Measurements from ENCODE around the gene ESPN.
A peak's percentile ranks its signal among the peaks of the same experiment; 100 is the strongest.

The ESPN gene

GRCh38 chr1:6483761-6484117, 59.2 kb downstream of the ESPN start:
- no peak overlapping the region for H3K4me2 ChIP-seq (ENCODE audit: low read length)
- no peaks in the 10 kb centered on the region for H3K4me1 ChIP-seq
- H3K27ac ChIP-seq = no peak overlapping the region
- peaks cover 6% of the 10 kb centered on the region for H3K27me3 ChIP-seq (ENCODE audit: control insufficient read depth, insufficient read depth, low read length)
- H3K9ac ChIP-seq = no peak overlapping the region
- no peak for TF ChIP-seq CTCF (IDR thresholded peaks at IDR 0.05)
- H3K79me2 ChIP-seq = no peaks in the 10 kb centered on the region
- H2AFZ ChIP-seq = no peak overlapping the region
- H3K9me3 ChIP-seq (ENCODE audit: control insufficient read depth, low read length) = no peaks in the 10 kb centered on the region
- no peaks in the 10 kb centered on the region for H3K36me3 ChIP-seq (ENCODE audit: control insufficient read depth, insufficient read depth, low read length)
- no peak overlapping the region for H3K4me3 ChIP-seq (ENCODE audit: low read depth, low read length)

- no peaks in the 10 kb centered on the region for H3K36me3 ChIP-seq (ENCODE audit: control insufficient read depth, insufficient read depth, low read length)
- no peak overlapping the region for H3K4me3 ChIP-seq (ENCODE audit: low read depth, low read length)
- H3K4me2 ChIP-seq (ENCODE audit: low read length) = no peak overlapping the region
- H3K9ac ChIP-seq = no peak overlapping the region
- H3K79me2 ChIP-seq = no peaks in the 10 kb centered on the region
- TF ChIP-seq CTCF (IDR thresholded peaks at IDR 0.05) = no peak
- no peaks in the 10 kb centered on the region for H3K4me1 ChIP-seq
- H3K27ac ChIP-seq = no peak overlapping the region
- no peaks in the 10 kb centered on the region for H3K9me3 ChIP-seq (ENCODE audit: control insufficient read depth, low read length)
- no peak overlapping the region for H2AFZ ChIP-seq
- H3K27me3 ChIP-seq (ENCODE audit: control insufficient read depth, insufficient read depth, low read length) = peaks cover 6% of the 10 kb centered on the region
Observed at GRCh38 chr1:6484826-6485167, 60.2 kb downstream of the ESPN start.

- H3K27ac ChIP-seq = no peak overlapping the region
- H2AFZ ChIP-seq = peak overlapping the region; percentile 50
- no peaks in the 10 kb centered on the region for H3K79me2 ChIP-seq
- H3K9ac ChIP-seq = no peak overlapping the region
- no peak overlapping the region for H3K4me3 ChIP-seq (ENCODE audit: low read depth, low read length)
- no peak for TF ChIP-seq CTCF (IDR thresholded peaks at IDR 0.05)
- H3K36me3 ChIP-seq (ENCODE audit: control insufficient read depth, insufficient read depth, low read length) = no peaks in the 10 kb centered on the region
- peaks cover 6% of the 10 kb centered on the region for H3K27me3 ChIP-seq (ENCODE audit: control insufficient read depth, insufficient read depth, low read length)
- no peaks in the 10 kb centered on the region for H3K9me3 ChIP-seq (ENCODE audit: control insufficient read depth, low read length)
- no peaks in the 10 kb centered on the region for H3K4me1 ChIP-seq
- peak overlapping the region; percentile 17 for H3K4me2 ChIP-seq (ENCODE audit: low read length)
Observed at GRCh38 chr1:6485168-6486101, 60.9 kb downstream of the ESPN start.

- no peaks in the 10 kb centered on the region for H3K9me3 ChIP-seq (ENCODE audit: control insufficient read depth, low read length)
- H3K36me3 ChIP-seq (ENCODE audit: control insufficient read depth, insufficient read depth, low read length) = no peaks in the 10 kb centered on the region
- H3K4me2 ChIP-seq (ENCODE audit: low read length) = no peak overlapping the region
- peak; percentile 70 for TF ChIP-seq CTCF (IDR thresholded peaks at IDR 0.05)
- H3K4me1 ChIP-seq = no peaks in the 10 kb centered on the region
- H2AFZ ChIP-seq = no peak overlapping the region
- H3K27ac ChIP-seq = no peak overlapping the region
- H3K9ac ChIP-seq = no peak overlapping the region
- no peak overlapping the region for H3K4me3 ChIP-seq (ENCODE audit: low read depth, low read length)
- no peaks in the 10 kb centered on the region for H3K79me2 ChIP-seq
- H3K27me3 ChIP-seq (ENCODE audit: control insufficient read depth, insufficient read depth, low read length) = peaks cover 6% of the 10 kb centered on the region
Observed at GRCh38 chr1:6486433-6487011, 61.9 kb downstream of the ESPN start.

All from parathyroid adenoma (tissue), 2 donors.